NCI-H2171 treated with DMSO at 0.1 percent for 48 hours (cell line): ENCODE results near the gene ELOVL6.
"Not testable (repeated sequence)": the region's sequence is repeated elsewhere in the genome, so short reads cannot be mapped to it uniquely, and the experiment has no call there.

Experiments
- DNase-seq: peaks from one replicate; lab custom pipeline; 2025; lab: John Stamatoyannopoulos, UW

The ELOVL6 gene, protein sequence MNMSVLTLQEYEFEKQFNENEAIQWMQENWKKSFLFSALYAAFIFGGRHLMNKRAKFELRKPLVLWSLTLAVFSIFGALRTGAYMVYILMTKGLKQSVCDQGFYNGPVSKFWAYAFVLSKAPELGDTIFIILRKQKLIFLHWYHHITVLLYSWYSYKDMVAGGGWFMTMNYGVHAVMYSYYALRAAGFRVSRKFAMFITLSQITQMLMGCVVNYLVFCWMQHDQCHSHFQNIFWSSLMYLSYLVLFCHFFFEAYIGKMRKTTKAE

DNA sequence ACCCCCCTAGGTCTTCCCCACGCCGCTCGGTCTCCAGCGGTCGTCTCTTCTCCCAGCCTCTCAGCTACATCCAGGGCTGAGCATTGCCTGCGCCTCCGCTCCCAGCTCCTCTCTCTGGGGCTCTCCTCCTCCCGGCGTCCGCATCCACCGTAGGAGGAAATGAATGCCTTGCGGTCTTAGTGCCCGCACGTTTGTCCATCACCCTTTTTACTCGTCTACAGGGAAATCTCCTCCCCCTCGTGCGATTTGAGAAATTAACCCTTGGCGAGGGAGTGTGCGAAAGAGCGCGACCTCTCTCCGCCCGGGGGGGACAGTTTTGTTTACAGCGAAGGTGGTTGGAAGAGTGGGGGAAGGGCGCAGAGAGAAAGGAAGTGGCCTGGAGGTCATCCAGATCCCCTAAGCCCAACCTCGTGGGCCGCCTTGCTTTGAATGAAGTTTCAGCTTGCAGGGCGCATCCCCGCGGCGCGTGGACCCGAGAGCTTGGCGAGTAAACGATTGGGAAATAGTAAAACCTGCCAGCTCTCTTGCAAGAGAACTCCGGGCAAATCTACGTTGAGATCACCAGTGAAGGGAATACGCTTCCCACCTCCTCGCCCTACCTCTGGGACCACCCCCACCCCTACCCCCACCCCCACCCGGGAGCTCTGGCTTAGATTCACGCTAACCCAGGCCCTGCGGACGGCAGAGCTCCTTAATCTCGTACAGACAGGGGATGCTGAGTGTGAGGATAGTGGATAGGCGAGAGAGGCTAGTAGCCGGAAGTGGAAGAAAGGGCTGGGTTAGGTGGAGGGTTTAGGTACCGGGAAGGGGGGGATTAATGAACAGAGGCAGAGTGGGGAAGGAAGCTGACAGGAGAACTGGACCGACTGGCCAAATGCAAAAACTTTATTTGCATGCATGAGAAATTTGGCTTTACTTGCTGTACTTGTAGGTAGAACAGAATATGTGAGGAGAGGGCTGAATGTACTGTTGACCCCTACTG lies at the start of gene ELOVL6:
Gene ELOVL6, minus strand, starts transcription at position 181 of the 982 bp plus-strand sequence. CDS start 280 bp downstream, outside the sequence.
- DNase-seq = no peak

DNA sequence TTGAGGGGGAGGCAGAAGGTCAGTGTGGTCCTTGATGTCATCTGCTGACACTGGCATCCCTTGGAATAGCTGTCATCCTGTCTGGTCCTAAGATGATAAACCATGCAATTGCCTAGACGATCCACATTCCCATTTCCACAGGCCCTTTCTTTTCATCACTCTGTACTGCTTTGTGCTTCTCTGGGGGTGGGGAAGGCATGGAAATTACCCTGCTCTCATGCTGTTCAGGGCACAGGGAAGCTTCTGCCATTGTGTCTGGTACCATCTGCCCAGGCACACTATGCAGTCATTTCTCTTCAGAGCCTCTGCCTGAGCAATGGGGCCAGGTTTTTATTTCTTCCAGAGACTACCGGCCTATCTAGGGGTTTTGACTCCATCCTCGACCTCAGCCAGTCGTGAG lies 49.7 kb upstream of the ELOVL6 start:
- DNase-seq = no peak

DNA sequence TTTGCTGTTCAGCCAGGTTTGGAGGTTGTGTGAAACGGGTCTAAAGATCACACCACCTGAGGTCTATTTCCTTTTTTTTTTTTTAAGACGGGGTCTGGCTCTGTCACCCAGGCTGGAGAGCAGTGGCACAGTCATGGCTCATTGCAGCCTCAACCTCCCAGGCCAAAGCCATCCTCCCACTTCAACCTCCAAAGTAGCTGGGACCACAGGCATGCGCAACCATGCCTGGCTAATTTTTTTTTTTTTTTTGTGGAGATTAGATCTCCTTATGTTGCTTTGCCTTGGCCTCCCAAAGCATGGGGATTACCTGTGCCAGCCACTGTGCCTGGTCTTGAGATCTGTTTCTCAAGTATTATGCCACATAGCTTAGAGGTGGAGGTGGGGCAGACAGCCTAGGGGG lies 49.2 kb upstream of the ELOVL6 start:
- DNase-seq = no peak

DNA sequence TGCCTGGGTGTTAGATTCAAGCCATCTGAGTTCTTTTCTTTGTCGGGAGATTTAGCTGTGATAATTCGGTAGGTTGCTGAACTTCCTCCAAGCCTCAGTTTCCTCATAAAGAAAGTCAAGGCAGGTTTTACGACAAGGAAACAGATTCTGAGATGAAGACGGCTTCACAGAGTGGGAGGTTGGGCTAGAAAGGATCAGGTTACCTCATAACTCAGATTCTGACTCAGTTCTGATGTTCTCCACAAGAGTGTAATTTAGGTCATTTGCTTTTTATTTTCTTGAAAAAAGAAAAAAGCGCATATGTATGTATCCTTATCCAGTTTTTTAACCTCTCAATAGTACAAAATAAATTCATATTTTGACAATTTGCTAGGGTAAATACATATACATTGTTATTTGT lies 47.2 kb upstream of the ELOVL6 start:
- DNase-seq = no peak

DNA sequence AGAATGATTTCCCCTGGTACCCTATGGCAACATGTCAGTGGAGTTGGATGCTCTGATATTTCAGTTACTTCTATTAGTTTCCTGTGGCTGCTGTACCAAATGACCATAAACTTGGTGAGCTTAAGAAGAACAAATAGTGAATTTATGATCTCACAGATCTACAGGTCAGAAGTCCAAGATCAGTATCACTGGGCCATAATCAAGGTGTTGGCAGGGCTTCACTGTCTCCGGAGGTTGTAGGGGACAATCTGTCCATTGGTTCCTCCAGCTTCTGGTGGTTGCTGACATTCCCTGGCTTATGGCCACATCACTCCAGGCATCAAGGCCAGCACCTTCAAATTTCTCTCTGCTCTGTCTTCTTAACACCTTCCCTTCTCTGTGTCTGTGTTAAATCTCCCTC lies 37.9 kb upstream of the ELOVL6 start:
- DNase-seq = no peak

DNA sequence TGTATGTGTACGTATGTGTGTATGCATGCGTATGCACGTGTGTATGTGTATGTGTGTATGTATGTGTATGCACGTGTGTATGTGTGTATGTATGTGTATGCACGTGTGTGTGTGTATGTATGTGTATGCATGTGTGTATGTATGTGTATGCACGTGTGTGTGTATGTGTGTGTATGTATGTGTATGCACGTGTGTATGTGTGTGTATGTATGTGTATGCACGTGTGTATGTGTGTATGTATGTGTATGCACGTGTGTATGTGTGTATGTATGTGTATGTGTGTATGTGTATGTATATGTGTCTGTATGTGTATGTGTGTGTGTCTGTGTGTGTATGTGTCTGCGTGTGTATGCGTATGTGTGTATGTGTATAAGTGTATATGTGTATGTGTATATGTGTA lies 35.2 kb upstream of the ELOVL6 start:
- DNase-seq = not testable (repeated sequence)

DNA sequence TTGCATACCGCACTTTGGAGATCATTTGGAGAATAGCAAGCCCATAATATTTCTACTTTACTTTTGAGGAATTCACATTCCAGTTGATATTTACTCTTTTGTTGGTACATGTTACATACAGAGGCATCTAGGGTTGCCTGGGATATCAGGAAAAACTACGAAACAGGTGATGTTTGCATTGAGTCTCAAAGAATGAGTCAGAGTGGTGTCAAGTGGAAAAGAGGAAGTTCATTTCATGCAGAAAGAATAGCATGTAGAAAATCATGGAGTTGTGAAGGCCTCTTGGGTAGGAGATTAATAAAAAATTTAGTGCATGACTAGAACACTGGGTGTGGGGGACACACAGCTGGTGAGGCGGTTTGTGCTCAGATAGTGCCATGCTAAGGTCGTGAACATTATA lies 33.5 kb upstream of the ELOVL6 start:
- DNase-seq = no peak

DNA sequence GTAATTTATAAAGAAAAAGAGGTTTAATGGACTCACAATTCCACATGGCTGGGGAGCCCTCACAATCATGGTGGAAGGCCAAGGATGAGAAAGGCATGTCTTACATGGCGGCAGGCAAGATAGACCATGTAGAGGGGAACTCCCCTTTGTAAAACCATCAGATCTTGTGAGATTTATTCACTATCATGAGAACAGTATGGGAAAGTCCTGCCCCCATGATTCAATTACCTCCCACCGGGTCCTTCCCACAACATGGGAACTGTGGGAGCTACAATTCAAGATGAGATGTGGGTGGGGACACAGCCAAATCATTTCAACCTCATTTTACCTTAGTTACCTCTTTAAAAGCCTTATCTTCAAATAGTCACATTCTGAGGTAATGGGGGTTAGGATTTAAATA lies 30.9 kb upstream of the ELOVL6 start:
- no peak for DNase-seq

DNA sequence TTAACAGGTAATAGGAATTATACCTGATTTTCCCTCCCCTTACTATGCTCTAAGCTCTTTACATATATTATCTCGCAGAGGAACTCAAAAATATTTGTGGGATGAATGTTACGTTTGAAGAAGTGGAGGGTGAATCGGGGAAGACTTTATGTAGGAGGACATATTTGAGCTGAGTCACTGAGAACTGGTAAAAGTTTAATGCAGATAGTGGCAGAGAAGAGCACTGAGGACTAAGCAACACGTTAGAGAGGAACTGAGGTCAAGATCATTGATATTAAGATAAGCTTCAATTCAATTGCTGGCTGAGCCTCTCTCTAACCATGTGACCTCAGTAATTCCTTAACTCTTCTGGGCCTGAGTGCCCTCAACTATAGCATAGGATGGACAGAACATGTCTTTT lies 26.4 kb upstream of the ELOVL6 start:
- no peak for DNase-seq

DNA sequence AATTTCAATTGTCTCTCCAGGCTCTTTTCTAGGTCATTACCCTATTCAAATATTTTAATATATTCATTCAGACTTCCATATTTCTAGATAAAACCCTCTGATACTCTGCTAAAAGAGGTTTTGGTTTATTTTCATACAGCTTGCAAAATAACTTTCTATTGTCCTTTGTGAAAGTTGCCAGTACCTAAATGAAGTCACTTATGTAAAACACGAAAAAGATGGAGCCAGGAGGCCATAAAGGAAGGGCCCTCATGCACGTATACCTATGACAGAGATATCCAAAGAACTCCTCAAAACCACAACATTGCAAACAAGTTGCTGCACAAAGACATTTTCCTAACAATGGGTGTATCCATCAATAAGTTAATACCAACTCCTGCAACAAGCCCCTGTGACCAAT lies 25.7 kb upstream of the ELOVL6 start:
- no peak for DNase-seq

DNA sequence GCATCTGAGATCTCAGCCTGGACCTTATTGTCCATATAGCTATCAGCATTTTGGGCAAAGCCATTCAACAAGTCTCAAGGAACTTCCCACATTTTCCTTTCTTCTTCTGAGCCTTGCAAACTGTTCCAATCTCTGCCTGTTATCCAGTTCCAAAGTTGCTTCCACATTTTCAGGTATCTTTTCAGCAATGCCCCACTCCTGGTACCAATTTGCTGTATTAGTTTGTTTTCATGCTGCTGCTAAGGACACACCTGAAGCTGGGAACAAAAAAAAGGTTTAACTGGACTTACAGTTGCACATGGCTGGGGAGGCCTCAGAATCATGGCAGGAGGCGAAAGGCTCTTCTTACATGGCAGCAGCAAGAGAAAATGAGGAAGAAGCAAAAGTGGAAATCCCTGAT lies 20.5 kb upstream of the ELOVL6 start:
- not testable (repeated sequence) for DNase-seq

DNA sequence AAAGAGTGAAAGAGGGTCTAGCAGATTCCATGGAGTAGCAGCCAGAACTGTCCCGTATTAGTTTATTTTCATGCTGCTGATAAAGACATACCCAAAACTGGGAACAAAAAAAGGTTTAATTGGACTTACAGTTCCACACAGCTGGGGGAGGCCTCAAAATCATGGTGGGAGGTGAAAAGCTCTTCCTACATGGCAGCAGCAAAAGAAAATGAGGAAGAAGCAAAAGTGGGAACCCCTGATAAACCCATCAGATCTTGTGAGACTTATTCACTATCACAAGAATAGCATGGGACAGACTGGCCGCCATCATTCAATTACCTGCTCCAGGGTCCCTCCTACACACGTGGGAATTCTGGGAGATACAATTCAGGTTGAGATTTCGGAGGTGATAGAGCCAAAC lies 18.8 kb upstream of the ELOVL6 start:
- DNase-seq = not testable (repeated sequence)

DNA sequence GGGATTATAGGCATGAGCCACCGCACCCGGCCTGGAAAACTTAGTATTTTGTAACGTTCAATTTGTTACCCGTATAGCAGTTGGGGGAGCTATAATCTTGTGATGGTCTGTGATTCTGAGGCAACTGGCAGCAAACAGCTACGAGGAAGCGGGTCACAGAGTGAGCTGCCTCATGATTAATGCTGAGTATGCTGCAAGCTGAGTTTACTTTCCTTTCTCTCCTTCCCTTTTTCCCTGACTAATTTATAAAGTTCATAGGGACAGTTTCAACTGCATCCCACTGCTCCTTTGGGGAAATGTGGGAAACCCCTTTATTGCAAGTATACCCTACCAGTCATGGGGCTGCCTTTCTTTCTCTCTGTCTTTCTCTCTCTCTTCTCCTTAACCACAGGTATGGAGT lies 17.7 kb upstream of the ELOVL6 start:
- no peak for DNase-seq

DNA sequence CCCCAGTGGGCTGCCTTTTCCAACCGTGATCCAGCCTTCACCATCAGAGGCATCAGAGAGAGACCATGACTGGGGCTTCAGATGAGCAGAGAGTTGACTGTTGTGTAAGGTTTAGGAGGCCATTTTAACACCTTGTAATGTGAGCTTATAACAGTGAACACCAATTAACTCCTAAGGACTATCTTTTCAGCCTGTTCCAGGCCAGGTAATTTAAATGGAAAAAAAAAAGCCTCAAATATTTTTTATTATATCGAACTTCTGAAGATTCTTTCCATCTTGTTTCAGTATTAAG lies 13.3 kb upstream of the ELOVL6 start:
- no peak for DNase-seq

DNA sequence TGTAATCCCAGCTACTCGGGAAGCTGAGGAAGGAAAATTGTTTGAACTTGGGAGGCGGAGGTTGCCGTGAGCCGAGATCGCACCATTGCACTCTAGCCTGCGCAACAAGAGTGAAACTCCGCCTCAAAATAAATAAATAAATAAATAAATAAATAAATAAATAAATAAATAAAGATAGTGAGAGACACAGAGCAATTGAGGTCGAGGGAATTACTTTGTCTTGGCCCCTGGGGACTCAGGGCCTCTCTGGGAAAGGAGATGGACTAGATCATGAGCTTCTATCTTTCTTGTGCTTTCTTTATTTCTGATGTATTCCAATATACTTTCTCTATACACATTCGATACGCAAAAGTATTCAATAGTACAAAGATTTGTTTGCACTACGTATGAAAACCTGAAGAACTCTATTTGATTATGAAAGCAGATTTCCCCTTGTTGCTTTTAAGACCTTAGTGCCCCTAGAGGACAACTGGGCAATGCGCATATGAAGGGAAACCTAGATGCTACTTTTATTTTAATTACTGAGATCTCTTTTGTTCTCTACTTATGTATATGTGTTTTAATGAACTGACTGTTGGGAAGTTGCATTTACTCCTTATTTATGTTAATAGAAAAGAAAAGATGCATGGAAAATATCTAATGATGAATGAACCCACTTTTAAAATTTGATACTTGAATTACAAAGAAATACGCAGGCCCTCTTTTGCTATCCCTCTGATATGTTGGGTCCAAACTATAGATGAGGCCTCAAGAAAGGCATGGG lies 12.8 kb upstream of the ELOVL6 start:
- peak; percentile 1 for DNase-seq

DNA sequence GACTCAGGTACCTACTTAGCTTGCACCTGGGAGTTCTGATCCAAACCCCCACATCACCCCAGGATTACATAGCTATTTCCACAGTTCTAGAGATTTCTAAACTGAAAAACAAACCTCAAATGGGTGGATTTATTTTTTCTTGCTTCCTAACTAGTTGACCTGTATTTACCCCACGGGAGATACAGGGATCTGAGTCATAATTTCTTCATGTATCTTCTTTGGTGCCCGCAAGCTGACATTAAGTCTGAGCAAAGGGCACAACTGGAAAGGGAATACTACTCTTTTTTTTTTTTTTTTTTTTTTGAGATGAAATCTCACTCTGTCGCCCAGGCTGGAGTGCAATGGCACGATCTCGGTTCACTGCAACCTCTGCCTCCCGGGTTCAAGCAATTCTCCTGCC lies 10.0 kb upstream of the ELOVL6 start:
- DNase-seq = no peak

DNA sequence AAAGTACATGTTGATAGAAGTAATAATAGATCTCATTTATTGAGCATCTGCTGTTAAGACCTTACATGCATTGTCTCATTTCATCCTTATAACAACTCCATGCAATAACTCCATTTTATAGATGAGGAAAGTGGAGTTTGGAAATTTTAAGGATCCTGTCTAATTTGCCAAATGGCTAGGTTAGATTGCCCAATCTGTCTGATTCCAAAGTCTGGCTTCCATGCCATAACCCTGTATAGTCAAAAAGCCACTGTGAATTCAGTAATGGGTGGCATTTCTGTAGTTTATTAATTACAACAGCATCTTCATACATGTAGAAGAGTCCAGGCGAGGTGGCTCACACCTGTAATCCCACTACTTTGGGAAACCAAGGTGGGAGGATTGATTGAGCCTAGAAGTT lies 8.8 kb upstream of the ELOVL6 start:
- DNase-seq = no peak

DNA sequence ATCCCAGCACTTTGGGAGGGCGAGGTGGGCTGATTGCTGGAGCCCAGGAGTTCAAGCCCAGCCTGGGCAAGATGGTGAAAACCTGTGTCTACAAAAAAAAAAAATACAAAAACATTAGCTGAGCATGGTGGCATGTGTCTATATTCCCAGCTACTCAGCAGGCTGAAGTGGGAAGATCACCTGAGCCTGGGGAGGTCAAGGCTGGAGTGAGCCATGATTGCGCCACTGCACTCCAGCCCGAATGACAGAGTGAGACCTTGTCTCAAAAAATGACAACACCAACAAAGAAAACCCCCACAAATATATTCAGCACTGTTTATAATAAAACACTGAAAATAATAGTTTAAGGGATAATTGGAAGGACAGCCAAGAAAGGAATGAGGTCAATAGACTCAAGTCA lies 3.6 kb upstream of the ELOVL6 start:
- no peak for DNase-seq

DNA sequence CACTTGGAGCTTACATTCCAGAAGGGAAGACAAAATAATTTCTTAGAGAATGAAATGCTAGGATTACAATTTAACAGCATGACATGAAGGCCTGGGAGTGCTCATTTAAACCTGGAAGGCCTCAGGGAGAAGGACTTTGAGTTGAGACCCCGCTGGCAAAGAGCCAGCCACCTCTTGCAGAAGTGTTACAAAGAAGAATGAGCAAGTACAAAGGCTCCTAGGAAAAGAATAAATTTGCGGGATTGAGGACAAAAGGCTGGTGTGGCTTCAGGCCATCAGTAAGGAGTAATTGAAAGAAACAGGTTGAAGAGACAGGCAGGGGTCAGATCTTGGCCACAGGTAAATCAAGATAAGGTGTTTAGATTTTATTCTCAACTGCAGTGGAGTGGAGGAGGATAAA lies 3.1 kb upstream of the ELOVL6 start:
- DNase-seq = no peak

DNA sequence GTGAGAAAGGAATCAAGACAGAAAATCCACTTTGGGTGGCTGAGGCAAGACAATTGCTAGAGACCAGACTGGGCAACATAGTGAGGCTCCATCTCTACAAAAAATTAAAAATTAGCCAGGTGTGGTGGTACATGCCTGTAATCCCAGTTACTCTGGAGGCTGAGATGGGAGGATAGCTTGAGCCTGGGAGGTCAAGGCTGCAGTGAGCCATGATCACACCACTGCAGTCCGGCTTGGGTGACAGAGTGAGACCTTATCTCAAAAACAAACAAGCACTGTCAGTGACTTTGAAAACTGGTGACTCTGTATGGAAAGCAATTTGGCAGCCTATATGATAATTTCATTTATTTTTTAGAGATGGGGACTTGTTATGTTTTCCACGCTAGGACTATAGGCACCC lies 2.3 kb upstream of the ELOVL6 start:
- no peak for DNase-seq

DNA sequence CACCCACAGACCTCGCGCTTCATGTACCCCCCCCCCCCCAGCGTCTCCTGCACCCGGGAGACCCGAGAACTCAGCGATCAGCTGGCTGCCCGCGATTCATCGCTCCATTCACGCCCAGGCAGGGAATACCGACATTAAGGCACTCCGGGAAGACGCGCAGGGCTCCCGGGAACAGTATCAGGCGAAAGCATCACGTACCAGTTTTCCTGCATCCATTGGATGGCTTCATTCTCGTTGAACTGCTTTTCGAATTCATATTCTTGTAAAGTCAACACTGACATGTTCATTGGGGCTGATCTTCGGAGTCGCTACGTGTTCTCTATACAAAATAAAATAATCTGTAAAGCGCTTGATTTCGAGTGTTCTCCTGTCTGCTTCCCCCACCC lies 373 bp downstream of the ELOVL6 start:
- no peak for DNase-seq

DNA sequence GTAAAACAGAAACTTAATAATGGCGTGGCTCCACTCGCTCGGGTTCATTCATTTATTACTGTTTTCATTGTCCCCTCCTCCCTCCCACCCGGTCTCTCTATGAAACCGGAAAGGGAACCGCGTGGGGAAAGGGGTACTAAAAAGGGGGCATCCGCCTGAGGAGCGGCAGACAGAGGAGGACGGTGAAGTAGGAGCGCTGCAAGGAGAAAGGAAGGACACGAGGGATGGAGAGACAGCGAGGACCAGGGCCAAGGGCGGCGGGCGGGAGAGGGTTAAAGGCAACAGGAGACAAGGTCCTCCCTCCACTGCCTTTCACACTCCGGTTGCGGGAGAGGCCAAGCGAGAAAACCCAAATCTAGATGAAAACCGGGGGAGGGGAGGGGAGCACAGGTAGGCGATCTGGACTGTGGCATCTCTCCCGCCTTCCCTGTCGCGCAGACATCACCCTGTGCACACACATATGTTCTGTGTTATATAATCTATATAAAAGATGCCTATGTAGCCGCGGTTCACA lies 829 bp downstream of the ELOVL6 start:
- no peak for DNase-seq
